HEK293T (cell line): ENCODE results near the gene IL20.

Source experiments
- CTCF ChIA-PET: fragments of 350-600 bp; formaldehyde crosslinking; extraction: SDS; loops from one replicate; lab custom pipeline; 2021; ENCODE audit warnings: antibody characterized with exemption, inconsistent platforms; lab: Yijun Ruan, JAX
- POLR2A ChIA-PET: fragments of 350-600 bp; formaldehyde crosslinking; extraction: SDS; loops from one replicate; lab custom pipeline; 2020; ENCODE audit warnings: antibody characterized with exemption, inconsistent platforms; lab: Yijun Ruan, JAX
- DNase-seq: peaks from one replicate; pipeline ENCODE4 v3.0.0; 2012; ENCODE audit warnings: mixed read lengths; ENCODE audit errors: extremely low spot score
- ARNT ChIP-seq: fragments of 450-650 bp; IDR thresholded peaks from 2 replicates; pipeline ENCODE4 v1.6.1; 2017; ENCODE audit warnings: mild to moderate bottlenecking
- BHLHE40 ChIP-seq: fragments of 450-650 bp; IDR thresholded peaks from 2 replicates; pipeline ENCODE4 v1.6.1; 2016; ENCODE audit warnings: mild to moderate bottlenecking, moderate library complexity, borderline replicate concordance
- CTBP1 ChIP-seq: fragments of 450-650 bp; IDR thresholded peaks from 2 replicates; pipeline ENCODE4 v1.6.1; 2016; ENCODE audit warnings: borderline replicate concordance
- ELF4 ChIP-seq: fragments of 450-650 bp; IDR thresholded peaks from 2 replicates; pipeline ENCODE4 v1.6.1; 2017; ENCODE audit warnings: antibody characterized with exemption
- FOXA1 ChIP-seq: fragments of 450-650 bp; IDR thresholded peaks from 2 replicates; pipeline ENCODE4 v1.6.1; 2016; ENCODE audit warnings: mild to moderate bottlenecking
- FOXK2 ChIP-seq: fragments of 450-650 bp; IDR thresholded peaks from 2 replicates; pipeline ENCODE4 v1.6.1; 2016; ENCODE audit warnings: mild to moderate bottlenecking
- FOXM1 ChIP-seq: fragments of 450-650 bp; IDR thresholded peaks from 2 replicates; pipeline ENCODE4 v1.6.1; 2017; ENCODE audit warnings: mild to moderate bottlenecking, borderline replicate concordance
- HDGF ChIP-seq: fragments of 450-650 bp; IDR thresholded peaks from 2 replicates; pipeline ENCODE4 v1.6.1; 2017; ENCODE audit warnings: antibody characterized with exemption, borderline replicate concordance
- L3MBTL2 ChIP-seq: fragments of 450-650 bp; conservative IDR thresholded peaks from 2 replicates; pipeline ENCODE4 v1.6.1; 2016; ENCODE audit warnings: mild to moderate bottlenecking
- LEF1 ChIP-seq: fragments of 450-650 bp; IDR thresholded peaks from 2 replicates; pipeline ENCODE4 v1.6.1; 2017; ENCODE audit warnings: mild to moderate bottlenecking, borderline replicate concordance
- NFRKB ChIP-seq: fragments of 450-650 bp; IDR thresholded peaks from 2 replicates; pipeline ENCODE4 v1.6.1; 2016; ENCODE audit warnings: mild to moderate bottlenecking, moderate library complexity
- PKNOX1 ChIP-seq: fragments of 450-650 bp; IDR thresholded peaks from 2 replicates; pipeline ENCODE4 v1.6.1; 2016
- SP1 ChIP-seq: fragments of 450-650 bp; IDR thresholded peaks from 2 replicates; pipeline ENCODE4 v1.6.1; 2017
- SUZ12 ChIP-seq: fragments of 450-650 bp; IDR thresholded peaks from 2 replicates; pipeline ENCODE4 v1.6.1; 2016; ENCODE audit warnings: mild to moderate bottlenecking
- TARDBP ChIP-seq: fragments of 450-650 bp; IDR thresholded peaks from 2 replicates; pipeline ENCODE4 v1.6.1; 2016
- ZNF384 ChIP-seq: fragments of 450-650 bp; IDR thresholded peaks from 2 replicates; pipeline ENCODE4 v1.6.1; 2016

IL20 gene

DNA sequence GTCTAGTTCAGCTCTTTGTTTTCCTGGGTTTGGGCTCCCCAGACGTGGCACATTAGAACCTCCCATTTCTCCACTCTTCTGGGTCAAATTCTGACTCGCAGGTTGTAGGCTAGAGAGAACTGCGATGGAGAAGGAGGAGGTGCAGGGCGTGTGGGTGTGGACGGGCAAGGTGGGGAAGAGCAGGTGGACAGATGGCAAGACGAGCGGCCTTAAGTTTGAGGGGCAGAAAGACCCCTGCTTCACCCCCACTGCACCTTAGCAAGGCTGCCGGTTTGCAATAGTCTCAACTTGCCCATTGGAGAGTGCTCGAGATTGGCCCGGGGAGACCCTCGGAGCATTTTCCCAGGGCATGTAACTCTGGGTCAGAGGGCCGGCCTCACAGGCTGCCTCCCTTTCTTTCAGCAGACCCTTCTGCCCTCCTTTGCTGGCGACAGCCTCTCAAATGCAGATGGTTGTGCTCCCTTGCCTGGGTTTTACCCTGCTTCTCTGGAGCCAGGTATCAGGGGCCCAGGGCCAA is 33.5 kb downstream of the IL20 start:
- ChIA-PET POLR2A (no interaction called here), CTCF (no interaction called here)
- no peak for DNase-seq
- TF ChIP-seq NFRKB: no peak
- TF ChIP-seq BHLHE40: no peak
- TF ChIP-seq TARDBP: no peak
- TF ChIP-seq ARNT: no peak
- TF ChIP-seq SP1: no peak
- no peak for TF ChIP-seq FOXA1
- TF ChIP-seq FOXM1: no peak
- TF ChIP-seq PKNOX1: no peak
- TF ChIP-seq ELF4: no peak
- no peak for TF ChIP-seq SUZ12
- TF ChIP-seq FOXK2: no peak
- TF ChIP-seq CTBP1: no peak
- TF ChIP-seq ZNF384: no peak
- TF ChIP-seq HDGF: no peak
- no peak for TF ChIP-seq L3MBTL2
- TF ChIP-seq LEF1: no peak

DNA sequence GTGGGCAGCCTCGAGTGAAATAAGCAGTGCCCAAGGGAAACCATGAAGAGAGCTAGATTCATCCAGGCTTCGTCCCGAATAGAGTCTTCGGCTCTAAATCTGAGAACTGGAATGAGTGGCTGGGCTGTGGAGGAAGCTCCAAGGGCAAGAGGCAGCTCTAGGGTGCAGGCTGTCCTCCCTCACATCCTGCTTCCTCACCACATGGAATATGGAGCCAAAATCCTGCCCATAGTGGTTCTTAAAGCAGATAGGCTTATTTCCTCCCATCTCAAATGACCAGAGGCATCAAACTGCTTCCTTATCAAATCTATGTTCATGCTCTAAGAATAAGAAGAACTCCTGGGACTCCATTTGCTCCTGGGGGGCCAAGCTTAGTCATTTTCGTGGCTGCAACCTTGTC is 34.3 kb downstream of the IL20 start:
- POLR2A ChIA-PET: no interaction called here
- no peak for TF ChIP-seq FOXM1
- no peak for TF ChIP-seq HDGF
- TF ChIP-seq CTBP1: no peak
- TF ChIP-seq ZNF384: no peak
- TF ChIP-seq FOXA1: no peak
- TF ChIP-seq TARDBP: no peak
- no peak for TF ChIP-seq FOXK2
- TF ChIP-seq ELF4: no peak
- TF ChIP-seq L3MBTL2: no peak
- TF ChIP-seq BHLHE40: no peak
- TF ChIP-seq SP1: no peak
- no peak for TF ChIP-seq NFRKB
- no peak for DNase-seq
- CTCF ChIA-PET: interaction anchor here (0.6 kb wide), 1 partner anchor 9 kb away, joined by 3 read pairs; no protein-coding TSS in a partner anchor

DNA sequence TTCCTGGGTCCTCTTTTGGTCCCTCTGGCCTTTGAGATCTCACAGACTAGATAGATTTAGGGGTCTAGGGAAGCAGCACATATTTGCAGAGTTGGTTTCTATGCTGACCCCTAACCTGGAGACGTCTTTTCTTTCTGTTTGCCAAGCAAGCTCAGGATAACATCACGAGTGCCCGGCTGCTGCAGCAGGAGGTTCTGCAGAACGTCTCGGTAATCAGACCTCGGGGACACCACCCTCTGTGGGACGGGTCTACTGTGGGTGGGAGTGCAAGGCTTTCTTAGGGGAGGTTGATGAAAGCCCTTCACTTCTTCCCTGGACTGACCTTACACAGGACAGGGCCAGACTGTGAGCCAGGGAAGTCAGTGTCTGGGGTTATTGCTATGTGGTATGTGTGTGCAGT is 34.7 kb downstream of the IL20 start:
- DNase-seq: no peak
- ChIA-PET CTCF (interaction anchor here (0.6 kb wide), 1 partner anchor 9 kb away, joined by 3 read pairs; no protein-coding TSS in a partner anchor), POLR2A (no interaction called here)
- TF ChIP-seq TARDBP (no peak), ZNF384 (no peak), NFRKB (no peak), FOXM1 (no peak), FOXK2 (no peak), ARNT (no peak), PKNOX1 (no peak), SP1 (no peak), HDGF (no peak), L3MBTL2 (no peak), CTBP1 (no peak), FOXA1 (no peak), BHLHE40 (no peak), ELF4 (no peak), SUZ12 (no peak), LEF1 (no peak)

DNA sequence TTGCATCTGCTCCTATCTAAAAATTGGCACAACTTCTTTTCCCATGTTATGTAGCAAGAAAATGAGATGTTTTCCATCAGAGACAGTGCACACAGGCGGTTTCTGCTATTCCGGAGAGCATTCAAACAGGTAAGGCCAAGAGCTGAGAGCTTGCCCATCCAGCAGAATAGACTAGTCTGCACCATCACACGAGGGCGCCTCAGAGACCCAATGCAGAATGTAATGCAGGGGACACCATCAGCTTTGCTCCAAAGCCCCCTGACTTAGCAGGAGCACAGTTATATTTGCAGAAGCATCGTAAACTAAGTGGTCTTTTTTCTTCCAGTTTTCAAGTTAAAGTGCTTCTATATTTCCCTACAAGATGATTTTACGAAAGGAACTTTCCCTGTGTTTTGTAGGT is 36.5 kb downstream of the IL20 start:
- ChIA-PET CTCF (no interaction called here), POLR2A (no interaction called here)
- DNase-seq: no peak
- TF ChIP-seq NFRKB (no peak), ZNF384 (no peak), CTBP1 (no peak), FOXA1 (no peak), HDGF (no peak), LEF1 (no peak)

DNA sequence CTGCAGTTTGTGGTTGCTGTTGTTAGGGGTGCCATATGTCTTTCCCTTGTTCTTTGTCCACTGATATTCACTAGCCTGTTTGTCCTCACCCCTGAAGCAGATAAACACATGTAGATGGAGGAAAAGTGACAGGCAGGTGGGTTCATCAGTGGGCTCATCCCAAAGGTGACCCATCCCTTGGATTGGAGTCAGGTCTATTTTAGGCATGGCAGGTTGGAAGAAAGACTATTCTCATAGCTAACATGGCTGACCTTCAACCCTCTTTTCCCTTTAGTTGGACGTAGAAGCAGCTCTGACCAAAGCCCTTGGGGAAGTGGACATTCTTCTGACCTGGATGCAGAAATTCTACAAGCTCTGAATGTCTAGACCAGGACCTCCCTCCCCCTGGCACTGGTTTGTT is 37.3 kb downstream of the IL20 start:
- ChIA-PET POLR2A (no interaction called here), CTCF (no interaction called here)
- no peak for DNase-seq
- TF ChIP-seq HDGF (no peak), CTBP1 (no peak), LEF1 (no peak), SP1 (no peak), TARDBP (no peak), BHLHE40 (no peak), NFRKB (no peak), ELF4 (no peak), FOXM1 (no peak), FOXK2 (no peak), PKNOX1 (no peak), FOXA1 (no peak), L3MBTL2 (no peak), ARNT (no peak), ZNF384 (no peak), SUZ12 (no peak)

- POLR2A ChIA-PET: no interaction called here
- TF ChIP-seq LEF1 (no peak), NFRKB (no peak), HDGF (no peak), ZNF384 (no peak), FOXA1 (no peak), SP1 (no peak), CTBP1 (no peak), ELF4 (no peak), PKNOX1 (no peak), ARNT (no peak), BHLHE40 (no peak), L3MBTL2 (no peak), FOXM1 (no peak), SUZ12 (no peak), FOXK2 (no peak), TARDBP (no peak)
- CTCF ChIA-PET: no interaction called here
- DNase-seq: no peak
Measured at GRCh38 chr1:206903687-206904086, 38.3 kb downstream of the IL20 start.
